Astrocyte of the cerebellum (primary cell): ENCODE measurements around the gene EBP.

ENCODE experiments used
- DNase-seq: peaks from one replicate; pipeline ENCODE4 v3.0.0-alpha.2; 2011; ENCODE audit warnings: low read depth
- H3K4me3 ChIP-seq: 2 replicates; pipeline ENCODE4 v1.5.1; 2011; ENCODE audit warnings: mild to moderate bottlenecking, low read depth, low read length, moderate library complexity
- CTCF ChIP-seq: IDR thresholded peaks from 2 replicates; pipeline ENCODE4 v1.5.1; 2012; ENCODE audit warnings: low read length, low read depth, moderate library complexity, mild to moderate bottlenecking; ENCODE audit errors: missing control alignments
- in situ Hi-C: cut with HindIII; loops from 2 replicates; pipeline ENCODE4 v1.10.0; 2017; ENCODE audit warnings: low sequenced_read_pairs

The EBP gene

GRCh38 chrX:48475296-48475695, 46.3 kb upstream of the EBP start:
- DNase-seq: no peak
- in situ Hi-C loops: no loop called here

GRCh38 chrX:48475774-48476577, 45.6 kb upstream of the EBP start, which contains the start of gene FTSJ1:
FTSJ1 (plus strand) TSS chrX:48476199; CDS start chrX:48478048, 1,849 bp downstream.
- in situ Hi-C loops: no loop called here
- H3K4me3 ChIP-seq: peak within 1 kb of the TSS; percentile 77
- DNase-seq: peak; percentile 82
- TF ChIP-seq CTCF: no peak

More at GRCh38 chrX:48475296-48475695, 46.3 kb upstream of the EBP start:
- TF ChIP-seq CTCF: no peak
- H3K4me3 ChIP-seq: peak overlapping the region; percentile 77

GRCh38 chrX:48476919-48477318, 44.7 kb upstream of the EBP start:
- DNase-seq: no peak
- no peak for TF ChIP-seq CTCF
- peak overlapping the region; percentile 77 for H3K4me3 ChIP-seq
- in situ Hi-C loops: no loop called here

- in situ Hi-C loops: no loop called here
- peak overlapping the region; percentile 77 for H3K4me3 ChIP-seq
- TF ChIP-seq CTCF: no peak
- DNase-seq: no peak
These were observed 43.5 kb upstream of the EBP start for GRCh38 chrX:48477960-48478755.

GRCh38 chrX:48478806-48479205, 42.8 kb upstream of the EBP start:
- TF ChIP-seq CTCF: no peak
- in situ Hi-C loops: no loop called here
- no peak for DNase-seq
- H3K4me3 ChIP-seq: no peak overlapping the region

GRCh38 chrX:48480142-48480541, 41.5 kb upstream of the EBP start:
- DNase-seq: no peak
- TF ChIP-seq CTCF: no peak
- no peak overlapping the region for H3K4me3 ChIP-seq
- in situ Hi-C loops: no loop called here
